GM19468 (cell line): ENCODE data around the gene C1QTNF9.
A peak's percentile ranks its signal among the peaks of the same experiment; 100 is the strongest.
"Not testable (repeated sequence)": the region's sequence is repeated elsewhere in the genome, so short reads cannot be mapped to it uniquely, and the experiment has no call there.

Experiments
- ATAC-seq: cut with Tn5 transposase; IDR thresholded peaks from one replicate; pipeline ENCODE4 v1.9.1; 2021; ENCODE audit warnings: mild to moderate bottlenecking, moderate library complexity, moderate number of reproducible peaks; ENCODE audit not compliant: unreplicated experiment; ENCODE audit errors: extremely low read depth

C1QTNF9 gene, protein sequence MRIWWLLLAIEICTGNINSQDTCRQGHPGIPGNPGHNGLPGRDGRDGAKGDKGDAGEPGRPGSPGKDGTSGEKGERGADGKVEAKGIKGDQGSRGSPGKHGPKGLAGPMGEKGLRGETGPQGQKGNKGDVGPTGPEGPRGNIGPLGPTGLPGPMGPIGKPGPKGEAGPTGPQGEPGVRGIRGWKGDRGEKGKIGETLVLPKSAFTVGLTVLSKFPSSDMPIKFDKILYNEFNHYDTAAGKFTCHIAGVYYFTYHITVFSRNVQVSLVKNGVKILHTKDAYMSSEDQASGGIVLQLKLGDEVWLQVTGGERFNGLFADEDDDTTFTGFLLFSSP

GRCh38 chr13:24309300-24309699, at the start of gene C1QTNF9:
Gene C1QTNF9, plus strand, starts transcription at chr13:24309580. Its CDS starts 6,424 bp downstream, at chr13:24316004.
- ATAC-seq, result not testable (repeated sequence)

DNA sequence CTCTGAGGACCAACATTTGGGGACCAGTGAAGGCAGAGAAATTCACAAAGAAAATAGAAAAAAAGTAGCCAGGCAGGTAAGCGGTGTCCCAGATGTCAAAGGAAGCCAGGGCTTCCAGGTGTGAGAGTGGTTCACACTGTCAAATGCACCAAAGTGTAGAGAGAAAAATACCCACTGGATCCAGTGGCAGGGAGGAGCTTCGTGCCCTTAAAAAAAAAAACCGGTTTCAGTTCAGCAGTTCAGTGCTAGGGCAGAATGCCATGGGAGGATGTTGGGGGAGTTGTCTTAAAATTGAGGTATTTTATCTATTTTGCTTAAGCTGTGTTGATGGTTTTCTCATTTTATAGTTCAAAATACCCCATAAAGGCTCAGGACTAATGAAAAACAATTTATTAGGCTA, 47.8 kb upstream of the C1QTNF9 start:
- no peak for ATAC-seq

DNA sequence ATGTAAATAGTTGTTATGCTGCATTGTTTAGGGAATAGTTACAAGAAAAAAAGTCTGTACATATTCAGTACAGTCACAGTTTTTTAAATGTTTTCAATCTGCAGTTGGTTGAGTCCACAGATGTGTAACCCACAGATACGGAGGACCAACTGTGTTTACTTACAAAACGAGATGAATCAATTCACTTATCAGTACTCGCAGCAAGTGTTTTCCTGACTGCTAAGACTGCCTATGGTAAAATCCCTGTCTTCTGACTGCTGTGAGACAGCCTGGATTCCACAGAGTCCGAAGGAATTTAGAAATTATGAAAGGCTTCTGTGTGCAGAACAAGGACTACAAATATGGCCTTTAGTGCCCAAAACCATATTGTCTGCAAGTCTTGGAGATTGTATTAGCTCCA, 45.7 kb upstream of the C1QTNF9 start:
- ATAC-seq, result no peak

- ATAC-seq, result peak; percentile 34
These were observed 44.4 kb upstream of the C1QTNF9 start for GRCh38 chr13:24264976-24265375.

DNA sequence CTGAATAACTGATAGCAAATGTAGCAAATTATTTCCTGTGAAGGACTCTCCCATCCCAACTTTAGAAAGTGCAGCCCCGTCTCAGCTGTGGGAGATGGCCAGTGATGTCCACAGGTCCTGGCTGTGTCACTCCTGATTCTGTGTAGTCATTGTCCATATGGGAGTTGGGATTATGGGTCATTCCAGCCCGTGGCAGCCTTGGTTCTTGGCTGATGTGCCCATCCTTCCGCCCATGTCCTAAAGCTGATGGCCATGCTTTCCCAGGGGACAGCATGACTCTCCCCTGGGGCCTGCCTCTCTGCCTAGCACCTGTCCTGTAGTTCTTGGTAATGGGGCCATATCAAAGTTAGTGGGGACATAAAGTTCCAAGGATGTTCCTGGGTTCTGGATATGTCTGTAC, 43.9 kb upstream of the C1QTNF9 start:
- no peak for ATAC-seq

- no peak for ATAC-seq
These were observed 42.1 kb upstream of the C1QTNF9 start for GRCh38 chr13:24267274-24267673.

GRCh38 chr13:24267801-24268200, 41.6 kb upstream of the C1QTNF9 start:
- no peak for ATAC-seq

GRCh38 chr13:24269821-24270220, 39.6 kb upstream of the C1QTNF9 start:
- no peak for ATAC-seq

DNA sequence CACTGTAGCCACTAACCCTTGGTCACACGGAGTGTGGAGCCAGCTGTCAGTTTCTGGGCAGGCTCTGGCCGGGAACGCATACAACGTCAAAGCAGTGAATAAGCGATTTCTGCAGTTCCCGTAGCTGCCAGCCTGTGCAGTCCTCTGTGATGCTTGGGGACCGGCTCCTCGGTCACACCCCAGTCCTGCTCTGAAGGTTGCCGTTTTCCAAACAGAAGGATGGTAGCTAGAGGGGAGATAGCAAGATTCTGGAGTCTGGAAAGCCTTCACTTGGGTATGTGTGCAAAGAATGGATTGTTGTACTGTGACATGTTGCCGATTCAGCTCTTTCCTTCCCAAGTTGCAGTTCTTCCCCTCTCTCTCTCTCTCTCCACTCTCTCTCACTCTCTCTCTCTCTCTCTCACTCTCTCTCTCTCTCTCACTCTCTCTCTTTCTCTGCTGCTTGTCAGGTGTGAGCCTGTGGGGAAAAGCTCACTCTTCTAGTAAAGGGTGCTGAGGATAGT, 38.7 kb upstream of the C1QTNF9 start:
- peak; percentile 22 for ATAC-seq

DNA sequence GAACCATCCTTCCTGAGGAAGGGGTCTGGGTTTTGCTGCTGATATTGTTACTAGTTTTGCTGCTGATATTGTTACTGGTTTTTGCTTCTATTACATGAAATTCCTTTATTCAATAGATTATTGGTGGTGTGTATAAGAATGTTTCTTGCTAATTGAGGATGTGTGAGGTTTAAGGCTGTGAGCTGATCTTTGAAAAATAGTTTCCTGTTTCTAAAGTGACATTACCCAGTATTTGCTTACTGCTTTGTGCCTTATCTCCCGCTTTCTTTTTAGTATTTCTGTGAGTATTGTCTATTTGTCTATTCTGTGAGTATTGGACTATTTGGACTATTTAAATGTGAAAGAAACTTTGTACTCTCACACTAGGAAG, 38.2 kb upstream of the C1QTNF9 start:
- no peak for ATAC-seq

GRCh38 chr13:24271601-24272451, 37.6 kb upstream of the C1QTNF9 start:
- peak; percentile 28 for ATAC-seq

DNA sequence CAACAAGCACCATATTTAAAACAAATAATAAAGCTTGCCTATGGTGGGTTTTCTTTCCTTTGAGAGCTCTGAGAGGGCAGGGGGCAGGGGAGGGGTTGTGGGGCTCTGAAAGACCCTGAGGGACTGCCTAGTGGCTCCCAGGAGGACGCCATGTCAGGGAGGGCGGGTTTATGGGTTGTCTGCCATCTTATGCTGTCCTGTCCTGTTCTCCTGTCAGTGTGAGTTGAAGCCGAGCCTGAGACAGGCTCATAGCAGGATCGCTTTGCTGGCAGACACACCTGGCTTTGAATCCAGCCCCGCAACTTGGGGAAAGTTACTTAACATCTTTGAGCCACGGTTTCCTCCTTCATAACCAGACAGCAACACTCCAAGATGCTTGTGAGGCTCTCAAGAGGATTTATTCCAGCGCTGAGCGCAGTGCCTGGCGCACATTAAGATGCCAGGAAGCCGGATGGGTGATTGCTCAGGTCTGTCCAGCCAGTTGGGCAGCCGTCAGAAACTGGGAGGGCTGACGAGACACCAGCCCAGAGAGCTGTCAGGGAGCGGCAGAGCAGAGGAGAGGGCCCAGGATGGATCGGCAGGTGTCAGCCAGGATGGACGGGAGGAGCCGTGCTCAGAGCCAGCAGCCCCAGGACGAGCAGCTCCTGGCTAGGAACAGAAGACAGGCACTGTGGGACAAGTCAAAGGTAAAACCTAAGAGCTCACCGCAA, 36.8 kb upstream of the C1QTNF9 start:
- no peak for ATAC-seq

DNA sequence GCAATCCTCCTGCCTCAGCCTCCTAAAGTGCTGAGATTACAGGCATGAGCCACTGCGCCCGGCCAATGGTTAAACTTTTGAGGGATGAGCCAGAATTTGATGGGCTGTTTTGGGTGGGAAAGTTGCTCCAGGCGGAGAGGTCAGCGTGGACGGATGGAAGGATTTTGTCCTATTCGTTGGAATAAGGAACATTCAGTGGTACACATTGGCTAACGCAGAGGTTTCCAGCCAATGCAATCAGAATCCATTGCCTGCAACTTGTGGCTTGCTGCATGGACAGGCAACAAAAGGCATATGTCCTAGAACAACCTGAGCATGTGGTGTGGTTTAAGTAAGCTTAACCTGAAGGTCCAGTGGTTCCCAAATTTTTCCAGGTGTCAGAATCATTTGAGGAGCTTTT, 35.5 kb upstream of the C1QTNF9 start:
- no peak for ATAC-seq

DNA sequence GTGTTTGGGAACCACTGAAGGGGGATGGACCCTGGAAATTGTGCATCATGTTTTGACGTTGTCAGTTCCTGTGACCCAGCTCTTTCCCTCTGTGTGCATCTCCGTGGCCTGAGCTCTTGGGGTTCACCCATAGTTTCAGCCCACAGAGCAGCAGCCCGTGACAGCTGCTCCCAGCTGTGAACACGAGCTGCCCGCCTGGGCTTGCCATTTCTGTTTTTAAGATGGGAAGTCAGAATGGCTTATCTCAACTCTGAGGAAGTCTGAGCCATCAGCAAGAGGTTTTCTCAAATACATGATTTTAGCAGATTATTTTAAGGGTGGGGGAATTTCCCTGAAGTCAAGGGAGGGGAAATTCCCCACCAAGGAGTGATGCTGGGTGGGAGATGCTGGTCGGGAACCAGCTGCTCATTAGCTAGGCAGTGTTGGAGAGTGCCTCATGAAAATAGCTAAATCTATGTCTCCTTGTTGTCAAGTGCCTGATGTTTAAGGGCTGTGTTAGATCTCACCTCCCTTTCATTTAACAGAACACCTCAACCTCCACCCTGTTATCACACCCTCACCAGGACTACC, 34.8 kb upstream of the C1QTNF9 start:
- ATAC-seq, result peak; percentile 48

DNA sequence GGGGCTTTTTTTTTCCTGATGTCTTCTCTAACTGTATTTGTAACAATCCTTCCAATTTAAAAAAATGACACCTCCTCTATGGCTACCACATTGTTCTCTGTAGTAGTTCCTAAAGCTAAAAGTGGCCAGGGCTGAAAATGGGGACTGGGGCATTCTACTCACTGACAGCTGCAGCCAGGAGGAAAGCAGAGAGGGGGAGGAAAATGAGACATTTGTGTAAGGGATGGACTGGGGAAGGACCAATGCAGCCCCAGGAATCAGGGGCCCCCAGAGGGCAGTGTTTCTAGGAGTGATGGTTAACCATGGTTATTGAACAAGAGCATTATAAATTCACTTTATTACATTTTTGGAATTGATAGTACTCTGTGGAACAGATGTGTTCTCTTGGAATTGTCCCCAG, 34.3 kb upstream of the C1QTNF9 start:
- ATAC-seq, result no peak

DNA sequence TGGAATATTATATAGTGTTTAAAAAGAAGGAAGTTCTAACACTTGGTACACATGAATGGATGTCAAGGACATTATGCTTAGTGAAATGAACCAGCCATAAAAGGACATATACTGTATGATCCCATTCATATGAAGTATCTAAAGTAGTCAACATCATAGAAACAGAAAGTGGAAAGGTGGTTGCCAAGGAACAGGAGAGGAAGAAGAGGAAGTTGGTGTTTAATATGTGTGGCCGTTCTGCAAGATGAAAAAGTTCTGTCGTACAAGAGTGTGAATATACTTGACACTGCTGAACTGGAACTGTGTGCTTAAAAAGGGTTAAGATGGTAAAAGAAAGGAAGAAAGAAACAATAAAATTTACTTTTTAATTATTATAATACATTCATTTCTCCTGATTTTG, 33.1 kb upstream of the C1QTNF9 start:
- no peak for ATAC-seq

DNA sequence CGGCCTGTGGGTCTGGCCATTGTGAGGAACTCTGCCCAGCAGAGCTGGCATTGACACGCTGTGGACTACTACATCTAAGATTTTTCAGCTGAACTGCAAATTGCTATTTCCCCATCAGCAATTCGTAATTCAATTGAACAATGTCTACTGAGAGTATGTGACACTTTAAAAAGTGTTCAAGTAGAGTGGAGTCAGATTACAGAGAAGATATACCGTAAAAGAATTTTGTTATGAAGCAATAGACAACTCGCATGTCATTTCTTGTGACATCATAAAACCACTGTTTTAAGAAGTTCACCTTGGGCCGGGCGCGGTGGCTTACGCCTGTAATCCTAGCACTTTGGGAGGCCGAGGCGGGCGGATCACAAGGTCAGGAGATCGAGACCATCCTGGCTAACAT, 32.5 kb upstream of the C1QTNF9 start:
- ATAC-seq, result no peak

DNA sequence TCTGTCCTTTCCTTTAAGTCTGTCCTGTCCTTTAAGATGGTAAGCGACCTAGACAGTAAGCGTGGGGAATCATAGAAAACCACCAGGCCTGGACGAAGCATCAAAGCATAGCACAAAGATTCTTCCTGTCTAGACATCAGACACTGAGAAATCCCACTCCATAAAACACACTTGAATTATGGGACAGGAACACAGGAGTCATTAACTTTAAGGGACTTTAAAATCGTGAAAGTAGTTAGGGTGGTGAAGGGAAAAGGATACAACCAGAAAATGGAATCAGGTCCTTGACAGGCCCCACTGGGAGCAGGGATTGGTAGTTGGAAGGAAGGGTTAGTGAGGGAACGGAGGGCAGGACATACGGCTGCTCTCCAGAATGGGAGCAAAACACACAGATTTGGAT, 31.6 kb upstream of the C1QTNF9 start:
- no peak for ATAC-seq

GRCh38 chr13:24279327-24280110, 29.9 kb upstream of the C1QTNF9 start:
- ATAC-seq, result no peak

- no peak for ATAC-seq
These were observed 28.7 kb upstream of the C1QTNF9 start for GRCh38 chr13:24280720-24281119.
